Neural cell (in vitro differentiated cells): Measurements from ENCODE around the gene KCNQ5. TPM values are rescaled to one million over a fixed set of nuclear protein-coding genes. Genes with fewer than 3 reads are reported as not detected.

Experiments
- H2AFZ ChIP-seq: fragments of 200-600, 300-800 bp; sonication (generic), shearing (Covaris generic); 2 replicates; pipeline ENCODE4 v1.6.0; 2014; ENCODE audit warnings: low read depth, mild to moderate bottlenecking, antibody characterized with exemption, low read length, moderate library complexity
- H3F3A ChIP-seq: fragments of 200-600 bp; shearing (Covaris generic); 2 replicates; pipeline ENCODE4 v1.6.1; 2016; ENCODE audit warnings: mild to moderate bottlenecking, moderate library complexity, mixed read lengths, antibody characterized with exemption, low read length; ENCODE audit not compliant: insufficient read depth, poor library complexity, severe bottlenecking
- H3K27ac ChIP-seq: fragments of 200-600, 300-800 bp; sonication (generic), shearing (Covaris generic); 2 replicates; pipeline ENCODE4 v1.5.1; 2014; ENCODE audit warnings: mild to moderate bottlenecking, low read length, moderate library complexity
- H3K27me3 ChIP-seq: fragments of 300-800, 200-600 bp; sonication (generic), shearing (Covaris generic); 2 replicates; pipeline ENCODE4 v1.6.0; 2014; ENCODE audit warnings: mild to moderate bottlenecking, low read depth, low read length, moderate library complexity; ENCODE audit not compliant: insufficient read depth
- H3K36me3 ChIP-seq: fragments of 300-800, 200-600 bp; sonication (generic), shearing (Covaris generic); 2 replicates; pipeline ENCODE4 v1.5.1; 2014; ENCODE audit warnings: mild to moderate bottlenecking, antibody characterized with exemption, low read length, moderate library complexity; ENCODE audit not compliant: insufficient read depth
- H3K4me2 ChIP-seq: fragments of 300-800, 200-600 bp; sonication (generic), shearing (Covaris generic); 2 replicates; pipeline ENCODE4 v1.6.0; 2014; ENCODE audit warnings: mild to moderate bottlenecking, low read length
- H3K4me3 ChIP-seq: fragments of 300-800, 200-600 bp; sonication (generic), shearing (Covaris generic); 2 replicates; pipeline ENCODE4 v1.5.1; 2014; ENCODE audit warnings: mild to moderate bottlenecking, low read length, moderate library complexity
- H3K79me2 ChIP-seq: fragments of 200-600 bp; shearing (Covaris generic); replicated peaks from 2 replicates; pipeline ENCODE4 v1.6.0; 2014; ENCODE audit warnings: mild to moderate bottlenecking, low read length, moderate library complexity; ENCODE audit not compliant: insufficient read depth
- H3K9ac ChIP-seq: fragments of 300-800, 200-600 bp; sonication (generic), shearing (Covaris generic); 2 replicates; pipeline ENCODE4 v1.6.1; 2016; ENCODE audit warnings: mild to moderate bottlenecking, low read length, mixed read lengths
- H3K9me2 ChIP-seq: fragments of 200-600 bp; shearing (Covaris generic); 2 replicates; pipeline ENCODE4 v1.6.1; 2016; ENCODE audit warnings: mild to moderate bottlenecking, low read length, mixed read lengths; ENCODE audit not compliant: insufficient read depth
- H3K9me3 ChIP-seq: fragments of 200-600, 300-800 bp; sonication (generic), shearing (Covaris generic); 2 replicates; pipeline ENCODE4 v1.6.1; 2016; ENCODE audit warnings: mild to moderate bottlenecking, mixed run types, low read length, moderate library complexity, mixed read lengths
- H4K20me1 ChIP-seq: fragments of 200-600 bp; shearing (Covaris generic); 2 replicates; pipeline ENCODE4 v1.6.1; 2016; ENCODE audit warnings: mild to moderate bottlenecking, mixed run types; ENCODE audit not compliant: insufficient read depth
- CTCF ChIP-seq: fragments of 450-650 bp; IDR thresholded peaks from 2 replicates; pipeline ENCODE4 v1.5.1; 2014; ENCODE audit warnings: antibody characterized with exemption, mild to moderate bottlenecking, moderate library complexity; ENCODE audit not compliant: poor library complexity, severe bottlenecking
- EP300 ChIP-seq: fragments of 450-650 bp; conservative IDR thresholded peaks from 2 replicates; pipeline ENCODE4 v1.6.1; 2014; ENCODE audit warnings: antibody characterized with exemption, mild to moderate bottlenecking, moderate library complexity; ENCODE audit not compliant: poor library complexity, severe bottlenecking
- EZH2 ChIP-seq: fragments of 200-600, 300-800 bp; shearing (Covaris generic), sonication (generic); IDR thresholded peaks from 2 replicates; pipeline ENCODE4 v1.6.1; 2014; ENCODE audit warnings: antibody characterized with exemption, low read length, borderline replicate concordance, mild to moderate bottlenecking; ENCODE audit not compliant: insufficient read depth, poor library complexity, severe bottlenecking
- MXI1 ChIP-seq: fragments of 450-650 bp; conservative IDR thresholded peaks from 2 replicates; pipeline ENCODE4 v1.6.1; 2014; ENCODE audit warnings: antibody characterized with exemption, mild to moderate bottlenecking; ENCODE audit not compliant: poor library complexity, severe bottlenecking
- POLR2AphosphoS5 ChIP-seq: IDR thresholded peaks from 2 replicates; pipeline ENCODE4 v1.6.1; 2012
- RAD21 ChIP-seq: fragments of 450-650 bp; conservative IDR thresholded peaks from 2 replicates; pipeline ENCODE4 v1.6.1; 2014; ENCODE audit warnings: antibody characterized with exemption, mild to moderate bottlenecking, moderate library complexity
- REST ChIP-seq: IDR thresholded peaks from 2 replicates; pipeline ENCODE4 v1.6.1; 2012; ENCODE audit warnings: borderline replicate concordance
- SMC3 ChIP-seq: fragments of 450-650 bp; conservative IDR thresholded peaks from 2 replicates; pipeline ENCODE4 v1.6.1; 2014; ENCODE audit warnings: antibody characterized with exemption, mild to moderate bottlenecking, moderate library complexity; ENCODE audit not compliant: poor library complexity
- TAF1 ChIP-seq: IDR thresholded peaks from 2 replicates; pipeline ENCODE4 v1.6.1; 2012; ENCODE audit warnings: low read depth
- polyA plus RNA-seq: library from polyadenylated mRNA; depleted of rRNA; stranded (reverse); fragments of >200 nt; gene quantifications from 2 replicates; pipeline ENCODE4 v1.2.3, GENCODE V29; 2014

Gene KCNQ5
- polyA plus RNA-seq, 1 donor from 2014 or later: 0.30 TPM

GRCh38 chr6:73078908-73079610, 457.2 kb downstream of the KCNQ5 start:
- Histone ChIP-seq H3K79me2 (no peaks in the 10 kb centered on the region), H3K9me3 (no peaks in the 10 kb centered on the region), H4K20me1 (no peaks in the 10 kb centered on the region), H3K36me3 (no peaks in the 10 kb centered on the region), H3F3A (no peaks in the 10 kb centered on the region), H3K27ac (no peak overlapping the region), H2AFZ (no peak overlapping the region), H3K9me2 (no peaks in the 10 kb centered on the region), H3K9ac (no peak overlapping the region), H3K4me3 (no peak overlapping the region), H3K4me2 (no peak overlapping the region), H3K27me3 (no peaks in the 10 kb centered on the region)
- TF ChIP-seq EP300 (no peak), EZH2 (no peak), RAD21 (no peak), POLR2AphosphoS5 (no peak), SMC3 (no peak), MXI1 (no peak), CTCF (no peak), REST (no peak), TAF1 (no peak)

GRCh38 chr6:73079611-73079955, 457.7 kb downstream of the KCNQ5 start:
- no peaks in the 10 kb centered on the region for H3K9me2 ChIP-seq
- H2AFZ ChIP-seq: no peak overlapping the region
- no peak overlapping the region for H3K9ac ChIP-seq
- H3K27me3 ChIP-seq: no peaks in the 10 kb centered on the region
- H4K20me1 ChIP-seq: no peaks in the 10 kb centered on the region
- H3K27ac ChIP-seq: no peak overlapping the region
- no peaks in the 10 kb centered on the region for H3F3A ChIP-seq
- H3K79me2 ChIP-seq: no peaks in the 10 kb centered on the region
- H3K36me3 ChIP-seq: no peaks in the 10 kb centered on the region
- H3K9me3 ChIP-seq: no peaks in the 10 kb centered on the region
- TF ChIP-seq SMC3 (no peak), RAD21 (no peak), EP300 (no peak)
- no peak overlapping the region for H3K4me2 ChIP-seq
- H3K4me3 ChIP-seq: no peak overlapping the region
